Liver (tissue), 9 donors: Measurements from ENCODE around the gene BAZ2B. TPM values are rescaled to one million over a fixed set of nuclear protein-coding genes. Genes with fewer than 3 reads are reported as not detected.

Source experiments
- DNase-seq: peaks from one replicate; pipeline ENCODE4 v3.0.0-alpha.2; 2017; ENCODE audit warnings: low spot score
- H3K27ac ChIP-seq, 2 donors: one replicate each; pipeline ENCODE4 v1.7.0; 2013; ENCODE audit warnings: inconsistent platforms in 2 of 2, low read length in 2 of 2, control low read depth in 1 of 2, low read depth in 1 of 2, mild to moderate bottlenecking in 1 of 2
- H3K27me3 ChIP-seq, 4 donors: one replicate each; pipeline versions ENCODE4 v1.6.1 to v1.7.0; 2013; ENCODE audit warnings: low read length in 3 of 4, inconsistent platforms in 1 of 4, mild to moderate bottlenecking in 1 of 4, moderate library complexity in 1 of 4; ENCODE audit not compliant: control insufficient read depth in 4 of 4, insufficient read depth in 4 of 4
- H3K36me3 ChIP-seq, 4 donors: one replicate each; pipeline versions ENCODE4 v1.6.1 to v1.7.0; 2013; ENCODE audit warnings: low read length in 3 of 4, mild to moderate bottlenecking in 3 of 4, low read depth in 1 of 4, moderate library complexity in 1 of 4; ENCODE audit not compliant: control insufficient read depth in 4 of 4, insufficient read depth in 3 of 4
- H3K4me1 ChIP-seq, 4 donors: one replicate each; pipeline versions ENCODE4 v1.6.1 to v1.7.0; 2013; ENCODE audit warnings: low read length in 3 of 4, mild to moderate bottlenecking in 3 of 4, moderate library complexity in 1 of 4; ENCODE audit not compliant: control insufficient read depth in 4 of 4, insufficient read depth in 4 of 4
- H3K4me3 ChIP-seq, 3 donors: one replicate each; pipeline versions ENCODE4 v1.6.1 to v1.7.0; 2013; ENCODE audit warnings: low read length in 3 of 3, control low read depth in 1 of 3, low read depth in 1 of 3, mild to moderate bottlenecking in 1 of 3
- H3K9ac ChIP-seq, 2 donors: one replicate each; pipeline ENCODE4 v1.7.0; 2013; ENCODE audit warnings: low read length in 2 of 2, mild to moderate bottlenecking in 2 of 2, moderate library complexity in 2 of 2, control low read depth in 1 of 2, low read depth in 1 of 2
- H3K9me3 ChIP-seq, 4 donors: one replicate each; pipeline versions ENCODE4 v1.6.1 to v1.7.0; 2013; ENCODE audit warnings: low read length in 3 of 4; ENCODE audit not compliant: control insufficient read depth in 4 of 4
- ATF3 ChIP-seq: IDR thresholded peaks from 2 replicates; pipeline ENCODE4 v1.6.1; 2016; ENCODE audit warnings: antibody characterized with exemption
- CTCF ChIP-seq: fragments of 150-350 bp; IDR thresholded peaks from 2 replicates; pipeline ENCODE4 v1.5.1; 2017; ENCODE audit warnings: improper control_type of control experiment, low read depth, low read length; ENCODE audit not compliant: missing input control
- EGR1 ChIP-seq, 2 donors: IDR thresholded peaks; 2 replicates each; pipeline ENCODE4 v1.6.1; 2016 to 2018; ENCODE audit warnings: antibody characterized with exemption in 2 of 2, low read depth in 2 of 2
- FOXA1 ChIP-seq: IDR thresholded peaks from 2 replicates; pipeline ENCODE4 v1.6.1; 2016; ENCODE audit warnings: antibody characterized with exemption
- FOXA2 ChIP-seq: IDR thresholded peaks from 2 replicates; pipeline ENCODE4 v1.6.1; 2016; ENCODE audit warnings: antibody characterized with exemption
- GABPA ChIP-seq, 2 donors: IDR thresholded peaks in 1 of 2; conservative IDR thresholded peaks in 1 of 2; 2 replicates each; pipeline ENCODE4 v1.6.1; 2016; ENCODE audit warnings: antibody characterized with exemption in 2 of 2, mild to moderate bottlenecking in 1 of 2, moderate library complexity in 1 of 2
- HNF4A ChIP-seq, 2 donors: conservative IDR thresholded peaks; 2 replicates each; pipeline ENCODE4 v1.6.1; 2016; ENCODE audit warnings: antibody characterized with exemption in 2 of 2, mild to moderate bottlenecking in 2 of 2
- HNF4G ChIP-seq: IDR thresholded peaks from 2 replicates; pipeline ENCODE4 v1.6.1; 2016; ENCODE audit warnings: antibody characterized with exemption
- JUND ChIP-seq, 2 donors: IDR thresholded peaks; 2 replicates each; pipeline ENCODE4 v1.6.1; 2016; ENCODE audit warnings: antibody characterized with exemption in 2 of 2
- MAX ChIP-seq: IDR thresholded peaks from 2 replicates; pipeline ENCODE4 v1.6.1; 2016; ENCODE audit warnings: antibody characterized with exemption
- NR2F2 ChIP-seq: IDR thresholded peaks from 2 replicates; pipeline ENCODE4 v1.6.1; 2016; ENCODE audit warnings: antibody characterized with exemption
- RAD21 ChIP-seq, 2 donors: IDR thresholded peaks; 2 replicates each; pipeline ENCODE4 v1.6.1; 2016; ENCODE audit warnings: antibody characterized with exemption in 2 of 2, mild to moderate bottlenecking in 2 of 2
- RXRA ChIP-seq, 2 donors: IDR thresholded peaks; 2 replicates each; pipeline ENCODE4 v1.6.1; 2017 to 2018; ENCODE audit warnings: antibody characterized with exemption in 2 of 2, mild to moderate bottlenecking in 1 of 2
- SP1 ChIP-seq: IDR thresholded peaks from 2 replicates; pipeline ENCODE4 v1.6.1; 2018; ENCODE audit warnings: antibody characterized with exemption, mild to moderate bottlenecking
- TAF1 ChIP-seq: conservative IDR thresholded peaks from 2 replicates; pipeline ENCODE4 v1.6.1; 2016; ENCODE audit warnings: antibody characterized with exemption, mild to moderate bottlenecking
- YY1 ChIP-seq: IDR thresholded peaks from 2 replicates; pipeline ENCODE4 v1.6.1; 2016; ENCODE audit warnings: antibody characterized with exemption, mild to moderate bottlenecking
- ZBTB33 ChIP-seq: IDR thresholded peaks from 2 replicates; pipeline ENCODE4 v1.6.1; 2016; ENCODE audit warnings: antibody characterized with exemption
- WGBS: extraction: QIAGEN DNeasy Blood & Tissue Kit; methylation state at CpG from one replicate; pipeline ENCODE4 v1.1.7; 2013; 5-methylcytosine and 5-hydroxymethylcytosine counted together
- polyA plus RNA-seq, 2 donors: library from polyadenylated mRNA; stranded (reverse) in 1 of 2; unstranded in 1 of 2; fragments of 200-250 nt in 1 of 2; fragments of >200 nt in 1 of 2; fragmentation: Nextera tagmentation in 1 of 2; extraction: Ambion mirVana in 1 of 2; gene quantifications; one replicate each; pipeline versions ENCODE4 v1.2.1 to v1.2.3, GENCODE V29; 2013 to 2015
- total RNA-seq, 2 donors: library from RNA; depleted of rRNA; stranded (reverse); fragments of >200 nt; gene quantifications; one replicate each; pipeline ENCODE4 v1.2.3, GENCODE V29; 2014
- TF ChIP-seq, protein P1 (sequence below): IDR thresholded peaks from 2 replicates; pipeline ENCODE4 v1.6.1; 2016; ENCODE audit warnings: antibody characterized with exemption, mild to moderate bottlenecking
- donor health status: healthy.
- donor health status: healthy.
- donor health status: healthy.
- donor health status: healthy.
- donor health status: healthy.

The BAZ2B gene
- total and polyA plus RNA-seq, 4 donors: 6.7 to 61.0 (median 24.9) TPM

GRCh38 chr2:159439421-159439820 lies 176.9 kb downstream of the BAZ2B start (continued):
- TF ChIP-seq, protein P1, sequence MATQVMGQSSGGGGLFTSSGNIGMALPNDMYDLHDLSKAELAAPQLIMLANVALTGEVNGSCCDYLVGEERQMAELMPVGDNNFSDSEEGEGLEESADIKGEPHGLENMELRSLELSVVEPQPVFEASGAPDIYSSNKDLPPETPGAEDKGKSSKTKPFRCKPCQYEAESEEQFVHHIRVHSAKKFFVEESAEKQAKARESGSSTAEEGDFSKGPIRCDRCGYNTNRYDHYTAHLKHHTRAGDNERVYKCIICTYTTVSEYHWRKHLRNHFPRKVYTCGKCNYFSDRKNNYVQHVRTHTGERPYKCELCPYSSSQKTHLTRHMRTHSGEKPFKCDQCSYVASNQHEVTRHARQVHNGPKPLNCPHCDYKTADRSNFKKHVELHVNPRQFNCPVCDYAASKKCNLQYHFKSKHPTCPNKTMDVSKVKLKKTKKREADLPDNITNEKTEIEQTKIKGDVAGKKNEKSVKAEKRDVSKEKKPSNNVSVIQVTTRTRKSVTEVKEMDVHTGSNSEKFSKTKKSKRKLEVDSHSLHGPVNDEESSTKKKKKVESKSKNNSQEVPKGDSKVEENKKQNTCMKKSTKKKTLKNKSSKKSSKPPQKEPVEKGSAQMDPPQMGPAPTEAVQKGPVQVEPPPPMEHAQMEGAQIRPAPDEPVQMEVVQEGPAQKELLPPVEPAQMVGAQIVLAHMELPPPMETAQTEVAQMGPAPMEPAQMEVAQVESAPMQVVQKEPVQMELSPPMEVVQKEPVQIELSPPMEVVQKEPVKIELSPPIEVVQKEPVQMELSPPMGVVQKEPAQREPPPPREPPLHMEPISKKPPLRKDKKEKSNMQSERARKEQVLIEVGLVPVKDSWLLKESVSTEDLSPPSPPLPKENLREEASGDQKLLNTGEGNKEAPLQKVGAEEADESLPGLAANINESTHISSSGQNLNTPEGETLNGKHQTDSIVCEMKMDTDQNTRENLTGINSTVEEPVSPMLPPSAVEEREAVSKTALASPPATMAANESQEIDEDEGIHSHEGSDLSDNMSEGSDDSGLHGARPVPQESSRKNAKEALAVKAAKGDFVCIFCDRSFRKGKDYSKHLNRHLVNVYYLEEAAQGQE: no peak
- TF ChIP-seq MAX: no peak
- no peak for TF ChIP-seq HNF4G
- TF ChIP-seq GABPA (IDR thresholded peaks at IDR 0.05 in 1 of 2, conservative IDR thresholded peaks at IDR 0.05 in 1 of 2): no peak
- no peak for TF ChIP-seq ATF3
- TF ChIP-seq TAF1: no peak
- no peak for TF ChIP-seq NR2F2
- no peak for TF ChIP-seq FOXA2
- TF ChIP-seq RAD21 (IDR thresholded peaks at IDR 0.05): no peak
- no peak for TF ChIP-seq FOXA1
- no peak for TF ChIP-seq YY1

- 60% methylated on average over 5 of the region's 5 CpGs for WGBS
- H3K9ac ChIP-seq: no peak overlapping the region
- no peak overlapping the region for H3K4me3 ChIP-seq
- H3K36me3 ChIP-seq: peaks cover 2 to 31% (median 7%) of the 10 kb centered on the region in 4 donors
- no peaks in the 10 kb centered on the region for H3K9me3 ChIP-seq
- H3K27me3 ChIP-seq: no peaks in the 10 kb centered on the region
- H3K4me1 ChIP-seq: peaks cover 0 to 3% (median 2%) of the 10 kb centered on the region in 4 donors
- no peak overlapping the region for H3K27ac ChIP-seq
- no peak for DNase-seq
- TF ChIP-seq YY1 (no peak), NR2F2 (no peak), CTCF (no peak), MAX (no peak), FOXA1 (no peak), TAF1 (no peak), RAD21 (IDR thresholded peaks at IDR 0.05) (no peak), FOXA2 (no peak), JUND (IDR thresholded peaks at IDR 0.05) (no peak), HNF4A (conservative IDR thresholded peaks at IDR 0.05) (no peak), HNF4G (no peak), EGR1 (IDR thresholded peaks at IDR 0.05; ENCODE audit: low read depth in 2 of 2) (no peak), ZBTB33 (no peak), GABPA (IDR thresholded peaks at IDR 0.05 in 1 of 2, conservative IDR thresholded peaks at IDR 0.05 in 1 of 2) (no peak), SP1 (no peak), RXRA (IDR thresholded peaks at IDR 0.05) (no peak)
- TF ChIP-seq, protein P1: no peak
Measured at GRCh38 chr2:159438720-159439353, 177.5 kb downstream of the BAZ2B start.
